ENCODE measurements around the gene KDM2A. TPM values are rescaled to one million over a fixed set of nuclear protein-coding genes. Genes with fewer than 3 reads are reported as not detected.

Gene KDM2A
- total RNA-seq, 1 donor from 2014 or later: 37.5 TPM

DNA sequence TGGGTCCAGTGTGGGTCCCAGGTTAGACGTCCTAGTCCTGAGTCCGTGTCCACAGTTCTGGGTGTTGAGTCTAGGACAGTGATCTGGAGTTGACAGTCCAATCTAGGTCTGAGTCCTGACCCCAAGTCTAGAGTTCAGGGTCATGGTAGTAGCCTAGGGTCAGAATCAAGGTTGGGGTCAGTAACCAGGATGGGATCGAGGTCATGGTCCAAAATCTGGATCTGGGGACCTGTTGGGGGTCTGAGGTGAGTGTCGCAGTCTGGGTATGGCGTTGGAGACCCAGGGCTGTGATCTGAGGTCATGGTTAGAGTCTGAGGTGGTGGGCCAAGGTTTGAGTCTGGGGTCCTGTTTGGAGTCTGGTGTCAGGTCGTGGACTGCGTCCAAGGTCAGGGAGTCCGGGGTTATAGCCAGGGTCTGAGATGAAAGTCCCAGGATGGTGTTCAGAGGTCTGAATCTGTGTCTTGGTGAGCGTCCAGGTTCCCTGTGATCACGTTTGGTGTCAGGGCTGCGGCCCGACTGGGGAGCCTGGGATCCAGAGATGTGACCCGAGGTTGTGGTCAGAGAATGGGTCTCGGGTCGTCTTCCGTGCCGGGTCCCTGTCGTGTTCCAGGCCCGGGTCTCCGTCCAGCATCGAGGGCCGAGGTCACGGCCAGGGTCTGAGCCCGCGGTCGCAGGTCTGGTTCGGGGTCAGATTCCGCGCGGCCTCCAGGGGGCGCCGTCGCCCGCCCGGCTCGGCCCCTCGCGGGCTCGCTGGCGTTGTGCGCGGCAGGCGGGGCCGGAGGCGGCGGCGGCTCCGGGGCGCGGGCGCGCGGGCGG is 146.8 kb downstream of the KDM2A start:
- intact Hi-C loops (cut with micrococcal nuclease): no loop called here
- DNase-seq (peak; percentile 91), ATAC-seq (peak; percentile 66)

DNA sequence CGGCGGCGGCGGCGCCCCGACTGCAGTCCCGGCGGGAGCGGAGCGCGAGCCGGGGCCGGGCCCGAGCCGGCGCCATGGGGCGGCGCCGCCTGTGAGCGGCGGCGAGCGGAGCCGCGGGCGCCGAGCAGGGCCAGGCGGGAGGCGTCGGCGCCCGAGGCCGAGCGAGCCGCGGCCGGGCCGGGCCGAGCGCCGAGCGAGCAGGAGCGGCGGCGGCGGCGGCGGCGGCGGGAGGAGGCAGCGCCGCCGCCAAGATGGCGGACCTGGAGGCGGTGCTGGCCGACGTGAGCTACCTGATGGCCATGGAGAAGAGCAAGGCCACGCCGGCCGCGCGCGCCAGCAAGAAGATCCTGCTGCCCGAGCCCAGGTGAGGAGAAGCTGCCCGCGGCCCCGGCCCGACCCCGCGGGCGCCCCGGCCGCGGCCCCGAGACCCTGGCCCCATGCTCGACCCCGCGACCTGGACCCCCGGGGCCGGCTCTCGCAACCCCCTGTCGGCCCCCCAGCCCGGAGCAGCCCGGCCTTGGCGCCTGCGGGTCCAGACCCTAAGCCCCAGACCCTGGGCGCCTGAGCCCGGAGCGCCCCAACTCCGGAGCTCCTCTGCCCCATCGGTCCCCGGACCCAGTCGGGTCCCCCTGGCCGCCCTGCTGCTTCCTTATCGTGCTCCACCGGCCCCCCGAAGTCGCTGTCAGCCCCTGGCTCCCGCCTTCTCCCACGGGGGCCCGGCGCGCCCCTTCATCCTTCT is 147.6 kb downstream of the KDM2A start, which contains the start of gene GRK2:
Gene GRK2 (plus strand): TSS at position 25 of the 739 bp plus-strand sequence. CDS start 227 bp downstream, at position 252.
- ATAC-seq (peak; percentile 2), DNase-seq (peak; percentile 68)
- intact Hi-C loops (cut with micrococcal nuclease): no loop called here

DNA sequence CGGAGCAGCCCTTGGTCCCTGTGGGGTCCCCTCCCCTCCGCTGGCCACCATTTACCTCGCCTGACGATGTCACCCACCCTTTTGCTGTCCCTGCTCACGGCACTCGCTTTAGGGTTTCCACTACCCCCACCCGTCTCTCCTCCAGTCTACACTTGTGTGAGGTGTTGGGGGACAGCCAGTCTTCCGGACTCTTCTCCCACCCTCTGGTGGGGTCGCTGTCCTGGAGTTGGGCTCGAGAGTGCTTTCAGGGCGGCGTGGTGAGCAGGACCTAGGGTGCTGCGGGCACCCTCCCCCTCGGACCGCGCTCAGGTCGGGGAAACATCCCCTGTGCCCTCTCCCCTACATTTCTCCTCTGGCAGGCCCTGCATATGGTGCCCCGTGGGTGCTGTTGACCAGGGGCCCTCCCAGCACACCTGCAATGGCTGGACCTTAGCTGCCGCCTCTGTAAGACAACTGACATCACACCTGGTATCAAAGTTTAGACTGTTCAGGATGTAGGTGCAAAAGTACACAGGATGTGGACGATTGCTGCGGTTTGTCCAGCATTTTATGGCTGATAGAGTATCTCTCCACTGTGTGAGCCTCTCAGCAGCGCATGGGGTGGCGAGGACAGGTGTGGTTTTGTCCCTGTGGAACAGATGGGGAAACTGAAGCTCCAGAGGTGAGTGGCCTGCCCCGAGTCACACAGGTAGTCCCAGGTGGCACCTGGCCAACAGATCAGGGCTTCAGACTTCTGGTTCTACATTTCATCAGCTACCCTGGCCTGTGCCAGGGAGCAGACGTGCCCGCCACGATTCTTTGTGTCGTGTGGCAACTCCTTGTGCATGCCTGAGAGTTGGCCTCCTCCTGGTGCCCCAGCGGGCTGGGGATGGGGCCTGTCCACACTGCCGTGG is 148.4 kb downstream of the KDM2A start:
- intact Hi-C loops (cut with micrococcal nuclease): no loop called here
- peak; percentile 1 for ATAC-seq

DNA sequence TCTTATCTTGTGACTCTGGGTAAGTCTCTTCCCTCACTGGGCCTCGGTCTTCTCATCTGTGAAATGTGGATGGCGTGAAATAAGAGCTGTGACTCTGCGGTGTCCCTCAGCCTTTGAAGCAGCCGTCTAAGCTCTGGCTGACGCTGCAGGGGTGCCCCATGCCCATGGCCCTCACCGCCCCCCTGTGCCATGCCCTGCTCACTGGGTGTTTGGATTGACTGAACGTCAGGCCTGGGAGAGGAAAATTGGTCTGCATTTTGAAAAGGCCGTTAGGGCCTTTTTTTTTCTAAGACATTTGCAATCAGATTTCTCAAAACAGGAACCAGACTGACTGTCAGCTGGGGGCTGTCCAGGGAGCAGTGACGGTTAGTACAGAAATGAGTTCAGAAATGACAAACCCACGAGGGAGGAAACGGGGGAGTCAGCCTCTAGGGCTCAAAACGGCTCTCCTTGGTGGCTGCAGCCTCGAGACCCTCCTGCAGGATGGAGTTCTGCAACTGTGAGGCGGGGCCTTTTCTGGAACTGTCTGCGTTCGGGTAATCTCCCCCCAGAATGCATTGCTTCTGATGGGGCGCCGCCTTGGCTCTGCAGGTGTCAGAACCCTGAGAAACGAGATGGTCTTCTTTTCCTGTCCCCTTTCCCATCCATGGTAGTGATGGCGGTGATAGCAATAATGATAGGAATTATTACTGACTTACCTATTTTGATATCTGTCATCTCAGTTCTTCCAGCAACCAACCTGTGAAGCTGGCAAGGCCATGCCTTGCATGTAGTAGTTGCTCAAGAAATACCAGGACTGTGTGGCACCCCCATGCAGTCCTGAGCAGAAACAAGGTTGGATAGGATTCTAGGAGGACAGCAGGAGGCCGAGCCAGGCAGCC is 149.3 kb downstream of the KDM2A start:
- DNase-seq: peak; percentile 34
- ATAC-seq: no peak
- intact Hi-C loops (cut with micrococcal nuclease): no loop called here

More for the DNA sequence above, 148.4 kb downstream of the KDM2A start:
- peak; percentile 46 for DNase-seq

DNA sequence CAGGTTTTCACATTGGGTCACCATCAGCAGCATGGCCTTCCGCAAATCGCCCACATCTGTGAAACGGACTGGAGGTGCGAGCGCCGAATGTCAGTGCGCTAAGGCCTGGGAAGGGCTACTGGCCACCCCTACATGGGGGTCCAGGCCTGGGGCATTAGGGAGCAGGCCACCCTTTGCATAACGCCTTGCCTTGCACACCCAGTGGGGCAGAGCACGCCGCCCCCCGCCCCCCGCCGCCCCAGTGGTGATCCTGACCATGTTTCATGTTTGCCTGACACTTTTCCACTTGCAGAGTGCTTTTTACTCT is 149.9 kb downstream of the KDM2A start:
- DNase-seq (no peak), ATAC-seq (no peak)
- intact Hi-C loops (cut with micrococcal nuclease): no loop called here

DNA sequence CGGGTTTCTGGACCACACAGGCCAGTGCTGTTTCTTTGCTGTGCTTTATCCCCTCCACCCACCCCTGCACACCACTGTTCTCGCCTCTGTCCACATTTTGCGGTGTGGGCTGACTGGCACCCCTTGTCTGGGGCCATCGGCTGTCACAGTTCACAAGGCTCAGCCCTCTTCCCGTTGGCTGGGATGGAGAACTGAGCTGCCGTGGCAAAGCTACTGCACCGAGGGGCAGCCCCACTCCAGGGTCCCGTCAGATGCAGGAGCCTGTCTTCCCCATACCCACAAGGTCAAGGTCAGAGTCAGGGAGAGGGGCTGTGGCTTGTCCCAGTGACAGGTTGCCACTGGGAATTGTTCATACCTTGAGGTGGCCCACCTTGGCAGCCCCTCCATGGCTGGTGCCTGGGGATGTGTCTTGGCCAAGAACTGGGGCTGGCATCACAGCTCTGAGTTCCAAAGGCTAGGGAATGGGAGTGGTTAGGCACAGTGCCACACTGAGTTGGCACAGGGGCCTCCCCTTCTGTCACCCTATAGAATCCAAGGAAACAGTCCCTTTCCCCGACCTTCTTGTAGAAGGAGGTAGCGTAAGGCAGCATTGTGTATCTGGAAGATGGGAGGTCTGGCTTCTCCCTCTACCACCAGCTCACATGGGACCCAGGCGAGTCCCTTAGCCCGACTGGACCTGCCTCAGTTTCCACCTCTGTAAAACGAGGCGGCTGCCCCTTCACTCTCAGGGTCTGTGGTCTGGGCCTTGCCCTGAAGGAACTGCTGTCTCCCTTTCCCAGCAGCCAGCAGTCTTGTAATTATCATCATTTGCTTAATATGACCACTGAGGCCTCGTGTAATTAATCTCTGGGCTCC is 150.6 kb downstream of the KDM2A start:
- intact Hi-C loops (cut with micrococcal nuclease): no loop called here
- DNase-seq (peak; percentile 56), ATAC-seq (peak; percentile 10)

DNA sequence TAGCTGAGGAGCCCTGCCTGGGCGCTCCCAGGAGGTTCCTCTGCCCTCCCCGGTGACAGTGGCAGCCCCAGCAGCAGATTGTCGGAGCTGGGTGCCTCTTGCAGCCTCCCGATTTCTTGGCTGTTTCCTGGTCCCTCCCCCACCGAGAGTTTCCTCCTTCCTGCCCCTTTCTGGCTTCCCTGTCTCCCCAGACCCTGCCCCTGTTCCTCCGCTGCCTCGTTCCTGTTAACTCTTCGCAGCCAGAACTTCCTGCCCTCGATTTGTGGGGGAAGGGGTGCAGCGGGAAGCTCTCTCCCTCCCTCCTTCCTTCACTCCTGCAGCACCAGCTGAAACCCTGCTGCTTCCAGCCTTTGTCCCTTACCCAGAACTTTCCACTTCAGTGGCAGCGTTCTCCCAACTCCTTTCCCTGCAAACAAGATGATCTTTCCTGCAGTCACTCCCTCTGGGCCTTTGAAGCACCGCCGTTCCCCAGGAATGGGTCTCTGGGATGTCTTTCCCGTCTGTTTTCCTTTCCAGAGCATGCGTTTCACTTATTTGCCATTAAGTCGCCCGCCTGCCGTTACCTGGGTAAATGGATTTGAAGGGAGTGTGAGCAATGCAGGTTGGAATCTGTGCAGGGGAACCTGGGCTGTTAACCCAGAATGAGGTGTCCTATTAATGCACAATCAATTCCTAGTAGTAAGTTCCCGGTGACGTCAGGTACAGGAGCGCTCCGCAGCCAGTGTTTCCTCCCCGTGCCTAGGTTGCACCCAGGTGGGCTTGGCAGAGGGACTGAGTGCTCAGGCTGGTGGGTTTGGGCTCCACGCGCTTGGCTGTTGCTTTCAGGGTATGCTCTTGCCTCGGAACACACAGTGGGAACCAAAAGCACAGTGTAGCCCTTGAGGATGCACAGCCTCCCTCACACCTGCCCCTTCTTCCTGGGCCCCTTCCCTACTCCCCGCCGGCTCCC is 151.5 kb downstream of the KDM2A start:
- ATAC-seq: peak; percentile 18
- intact Hi-C loops (cut with micrococcal nuclease): no loop called here

DNA sequence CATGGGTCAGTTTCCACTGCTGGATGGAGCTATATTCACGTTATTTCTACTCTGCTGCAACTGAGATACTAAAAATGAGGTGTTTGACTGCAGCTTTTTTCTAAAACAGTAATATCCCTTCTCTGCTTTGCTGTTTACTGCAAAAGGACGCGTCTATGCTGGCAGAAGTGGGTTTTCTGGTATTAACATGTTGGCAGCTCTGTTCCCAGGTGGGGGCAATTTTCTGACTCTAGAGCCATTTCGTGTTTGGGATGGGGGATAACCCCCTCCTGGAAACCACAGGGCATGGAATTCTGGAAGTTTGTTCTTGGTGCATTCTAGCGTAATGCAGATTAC is 152.1 kb downstream of the KDM2A start:
- intact Hi-C loops (cut with micrococcal nuclease): no loop called here
- ATAC-seq (no peak), DNase-seq (no peak)

More for the DNA sequence above, 151.5 kb downstream of the KDM2A start:
- DNase-seq: peak; percentile 62

DNA sequence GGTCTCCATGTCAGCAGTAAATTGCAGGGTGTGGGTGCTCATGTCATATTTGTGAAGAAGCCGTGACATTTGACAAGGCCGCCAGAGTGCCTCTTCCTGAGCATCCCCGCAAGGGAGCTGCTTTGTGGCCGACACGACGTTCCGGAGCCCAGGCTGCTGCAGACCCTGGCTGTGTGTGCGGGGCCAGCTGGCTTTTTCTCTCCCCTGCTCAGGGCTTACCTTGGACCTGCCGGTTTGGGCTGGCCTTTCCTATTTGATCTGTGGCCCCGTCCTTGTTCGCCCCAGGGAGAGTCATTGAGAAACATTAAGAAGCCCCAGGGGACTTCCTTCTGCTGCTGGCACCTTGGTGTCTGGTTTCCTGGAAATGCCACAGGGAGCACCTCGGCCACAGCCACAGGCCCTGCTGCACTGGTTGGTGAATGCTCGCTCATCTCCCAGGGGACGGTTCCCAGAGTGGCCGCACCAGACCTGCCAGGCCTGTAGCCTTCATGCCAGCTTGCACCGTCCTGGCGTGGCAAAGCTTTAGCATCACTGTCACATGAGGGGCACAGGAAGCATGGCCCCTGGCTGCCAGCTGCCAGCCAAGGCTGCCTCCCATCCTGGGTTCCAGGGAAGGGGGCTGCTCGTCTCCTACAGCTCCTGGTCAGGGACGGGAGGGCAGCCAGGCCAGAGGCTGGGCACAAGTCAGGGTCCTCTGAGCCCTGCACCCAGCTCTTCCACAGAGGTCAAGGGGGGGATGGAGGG is 152.7 kb downstream of the KDM2A start:
- intact Hi-C loops (cut with micrococcal nuclease): no loop called here
- DNase-seq (peak; percentile 46), ATAC-seq (no peak)

DNA sequence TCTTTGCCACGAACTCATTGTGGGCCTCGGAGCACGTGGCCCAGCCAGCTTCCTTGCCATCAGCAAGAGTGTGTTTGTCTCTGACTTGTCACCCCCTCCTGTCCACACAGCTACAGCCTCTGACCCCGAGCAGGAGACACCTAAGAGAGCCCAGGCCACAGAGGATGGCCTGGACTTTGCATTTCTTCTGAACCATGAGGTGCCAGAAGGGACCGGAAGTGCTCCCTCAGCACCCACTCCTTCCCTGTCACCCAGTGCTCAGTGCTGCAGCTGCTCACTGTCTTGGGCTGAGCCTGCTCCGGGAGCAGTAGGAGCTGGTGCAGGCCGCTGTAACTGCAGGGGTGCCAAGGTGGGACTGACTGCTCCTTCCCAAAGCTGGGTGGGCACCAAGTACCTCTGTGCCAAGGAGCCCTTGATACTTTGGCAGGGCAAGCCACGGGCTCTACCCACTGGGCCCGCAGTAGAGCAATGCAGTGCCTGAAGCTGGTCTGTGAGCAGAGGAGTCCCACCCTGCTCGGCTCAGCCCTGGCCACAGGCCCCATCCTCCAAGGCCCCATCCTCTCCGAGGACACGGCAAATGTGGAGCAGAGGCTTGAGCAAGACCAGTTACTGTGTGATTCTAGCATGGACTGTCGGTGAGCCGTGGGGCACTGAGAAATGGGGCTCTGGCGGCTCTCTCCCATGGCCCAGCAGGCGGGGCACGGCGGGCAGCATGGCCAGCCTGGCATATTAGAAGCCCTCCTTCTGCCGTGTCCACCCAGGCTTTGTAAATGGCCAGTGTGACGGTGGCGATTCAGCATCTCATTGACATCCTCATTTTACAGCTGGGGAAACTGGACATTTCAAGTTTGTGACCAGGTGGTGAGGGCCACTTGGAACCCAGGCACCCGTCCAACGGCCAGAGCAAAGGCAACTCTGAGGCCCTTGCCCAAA is 153.5 kb downstream of the KDM2A start:
- intact Hi-C loops (cut with micrococcal nuclease): no loop called here
- ATAC-seq (peak; percentile 6), DNase-seq (peak; percentile 33)

DNA sequence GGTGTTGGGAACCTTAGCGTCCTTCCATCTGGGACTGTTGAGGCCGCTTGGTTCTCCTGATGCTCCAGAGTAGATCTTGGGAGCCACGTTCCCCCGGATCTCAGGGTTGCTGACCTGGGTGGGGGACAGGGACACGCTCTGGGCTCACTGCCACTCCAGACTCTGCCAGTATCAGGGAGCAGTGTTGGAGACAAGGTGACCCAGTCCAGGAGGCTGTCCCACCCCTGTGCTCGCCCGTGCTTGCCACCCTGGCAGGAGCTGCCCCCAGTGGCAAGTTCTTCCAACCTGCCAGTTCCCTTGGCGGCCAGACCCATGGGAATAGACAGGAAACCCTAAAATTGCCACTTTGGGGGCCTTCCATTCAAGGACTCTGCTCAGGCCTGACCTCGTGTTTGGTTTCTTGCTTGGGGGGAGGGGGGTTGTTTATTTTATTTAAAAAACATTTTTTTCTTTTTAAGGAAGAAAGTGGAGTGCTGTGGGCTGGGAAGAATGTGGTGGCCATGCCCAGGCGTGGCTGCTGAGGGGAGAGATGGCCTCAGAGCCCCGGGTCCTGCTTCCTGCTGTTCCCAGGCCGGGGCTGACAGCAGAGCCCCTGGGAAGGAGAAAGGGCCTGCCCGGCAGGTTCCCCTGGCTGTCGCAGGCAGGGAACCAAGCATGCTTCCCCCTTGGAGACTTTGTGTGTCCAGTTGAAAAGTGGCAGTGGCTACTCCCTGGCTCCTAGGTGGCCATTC is 154.4 kb downstream of the KDM2A start:
- intact Hi-C loops (cut with micrococcal nuclease): no loop called here
- peak; percentile 74 for DNase-seq

DNA sequence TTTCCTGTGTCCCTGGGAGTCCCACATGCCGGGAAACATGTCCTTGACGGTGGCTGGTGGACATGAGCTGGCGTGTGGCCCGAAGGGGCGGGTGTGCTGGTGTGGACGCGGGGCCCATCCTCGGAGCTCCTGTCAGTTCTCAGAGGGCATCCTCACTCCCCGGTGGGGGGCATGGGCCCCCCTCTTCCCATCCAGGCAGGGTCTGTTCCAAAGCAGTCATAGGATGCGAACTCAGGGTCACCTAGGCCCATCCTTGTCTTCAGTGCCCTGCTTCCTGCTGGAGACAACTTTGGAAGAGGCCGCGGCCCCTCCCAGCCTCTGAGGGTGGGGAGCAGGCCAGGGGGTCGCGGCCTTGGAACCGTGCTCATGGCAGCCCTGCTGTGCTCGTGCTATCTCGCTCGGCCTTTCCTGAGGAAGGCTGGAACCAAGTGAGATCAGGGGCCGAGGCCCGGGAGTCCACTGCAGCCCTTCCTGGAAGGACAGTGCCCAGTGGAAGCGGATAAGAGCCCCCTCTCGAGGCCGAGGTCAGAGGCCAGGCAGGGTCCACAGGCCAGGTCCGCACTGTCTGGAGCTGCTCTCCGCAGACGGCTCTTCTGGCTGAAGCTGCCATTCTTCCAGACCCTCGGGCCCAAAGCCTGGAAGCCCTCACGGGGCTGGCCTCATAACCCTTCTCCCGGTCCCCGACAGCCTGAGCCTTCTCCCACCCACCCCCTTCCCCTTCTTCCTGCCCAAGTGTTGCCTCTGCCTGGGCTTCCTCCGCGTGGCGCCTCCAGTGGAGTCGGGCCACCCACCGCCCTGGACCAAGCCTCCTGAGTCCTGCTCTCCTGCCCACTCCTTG is 155.9 kb downstream of the KDM2A start:
- intact Hi-C loops (cut with micrococcal nuclease): no loop called here
- DNase-seq (peak; percentile 83), ATAC-seq (peak; percentile 6)

More for the DNA sequence above, 154.4 kb downstream of the KDM2A start:
- peak; percentile 40 for ATAC-seq

DNA sequence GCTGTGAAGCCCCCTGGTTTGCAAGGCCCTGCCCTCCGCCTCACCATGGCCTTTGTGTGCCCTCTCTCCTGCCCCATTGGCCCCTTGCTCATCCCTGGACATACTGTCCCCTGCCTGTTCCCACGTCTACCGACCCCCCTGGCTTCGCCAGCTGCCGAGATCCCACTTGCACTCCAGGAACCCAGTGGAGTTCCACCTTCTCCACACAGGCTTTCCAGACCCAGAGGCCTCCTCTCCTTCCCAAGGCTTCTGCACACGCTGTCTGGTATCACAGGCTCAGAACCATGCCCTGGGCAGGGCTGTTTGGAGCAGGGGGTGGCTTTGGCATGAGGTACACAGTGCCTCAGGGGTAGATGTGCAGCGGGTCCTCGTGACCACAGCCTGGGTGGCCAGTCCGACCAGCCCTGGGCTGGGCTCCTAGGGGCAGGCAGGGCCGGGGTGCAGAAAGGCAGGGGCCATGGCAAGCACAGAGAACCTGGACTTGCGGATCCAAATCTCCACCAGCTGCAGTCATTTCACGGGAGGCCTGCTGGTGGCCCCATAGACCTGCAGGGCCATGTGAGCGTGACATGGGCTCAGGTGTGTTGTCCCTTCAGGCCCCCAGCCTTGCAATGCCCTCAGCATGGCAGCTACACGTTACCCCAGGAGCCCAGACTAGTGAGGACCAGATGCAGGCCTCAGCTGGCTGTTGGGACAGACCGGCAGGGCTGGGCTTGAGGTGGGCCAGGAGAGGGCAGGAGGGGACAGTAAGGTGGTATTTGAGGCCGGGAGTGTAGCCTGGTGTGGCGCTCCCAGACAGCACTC is 156.7 kb downstream of the KDM2A start:
- ATAC-seq: no peak
- DNase-seq: peak; percentile 33

More for the DNA sequence above, 156.7 kb downstream of the KDM2A start:
- intact Hi-C loops (cut with micrococcal nuclease): no loop called here

Data from left ventricle myocardium superior (tissue), 1 donor.